MM.1S (cell line): ENCODE data around the gene EMX2.

ENCODE experiments used
- DNase-seq: peaks from one replicate; pipeline ENCODE4 v3.0.0-alpha.2; 2015
- H2AFZ ChIP-seq: fragments of 300-600 bp; sonication (generic); 2 replicates; pipeline ENCODE4 v1.6.0; 2016; ENCODE audit warnings: antibody characterized with exemption, low read length
- H3F3A ChIP-seq: fragments of 300-600 bp; sonication (generic); 2 replicates; pipeline ENCODE4 v1.6.1; 2016; ENCODE audit warnings: mild to moderate bottlenecking, antibody characterized with exemption, low read length, moderate library complexity, mixed read lengths; ENCODE audit not compliant: insufficient read depth
- H3K27ac ChIP-seq: fragments of 300-600 bp; sonication (generic); 2 replicates; pipeline ENCODE4 v1.5.1; 2016; ENCODE audit warnings: mild to moderate bottlenecking, low read length
- H3K27me3 ChIP-seq: fragments of 300-600 bp; sonication (generic); replicated peaks from 2 replicates; pipeline ENCODE4 v1.6.0; 2016; ENCODE audit warnings: low read length; ENCODE audit not compliant: insufficient read depth
- H3K36me3 ChIP-seq: fragments of 300-600 bp; sonication (generic); replicated peaks from 2 replicates; pipeline ENCODE4 v1.6.1; 2016; ENCODE audit warnings: mild to moderate bottlenecking, low read length, mixed read lengths; ENCODE audit not compliant: insufficient read depth
- H3K4me1 ChIP-seq: fragments of 300-600 bp; sonication (generic); 2 replicates; pipeline ENCODE4 v1.6.1; 2016; ENCODE audit warnings: low read length, mixed read lengths
- H3K4me2 ChIP-seq: fragments of 300-600 bp; sonication (generic); 2 replicates; pipeline ENCODE4 v1.6.0; 2016; ENCODE audit warnings: low read depth, low read length
- H3K4me3 ChIP-seq: fragments of 300-600 bp; sonication (generic); 2 replicates; pipeline ENCODE4 v1.5.1; 2016; ENCODE audit warnings: low read length, mixed read lengths
- H3K79me2 ChIP-seq: fragments of 300-600 bp; sonication (generic); 2 replicates; pipeline ENCODE4 v1.6.1; 2016; ENCODE audit warnings: mixed run types, low read length, mixed read lengths
- H3K9ac ChIP-seq: fragments of 300-600 bp; sonication (generic); 2 replicates; pipeline ENCODE4 v1.6.1; 2016; ENCODE audit warnings: low read length, mixed read lengths
- H3K9me2 ChIP-seq: fragments of 300-600 bp; sonication (generic); replicated peaks from 2 replicates; pipeline ENCODE4 v1.6.1; 2016; ENCODE audit warnings: mild to moderate bottlenecking, low read length, mixed read lengths; ENCODE audit not compliant: insufficient read depth
- H3K9me3 ChIP-seq: fragments of 300-600 bp; sonication (generic); replicated peaks from 2 replicates; pipeline ENCODE4 v1.6.1; 2016; ENCODE audit warnings: mild to moderate bottlenecking, low read length, mixed read lengths; ENCODE audit not compliant: insufficient read depth
- H4K20me1 ChIP-seq: fragments of 300-600 bp; sonication (generic); 2 replicates; pipeline ENCODE4 v1.6.1; 2016; ENCODE audit warnings: mild to moderate bottlenecking, low read length, moderate library complexity, mixed read lengths; ENCODE audit not compliant: insufficient read depth
- CTCF ChIP-seq: fragments of 300-600 bp; sonication (generic); IDR thresholded peaks from 2 replicates; pipeline ENCODE4 v1.5.1; 2016; ENCODE audit warnings: antibody characterized with exemption, low read length, mixed read lengths
- EZH2 ChIP-seq: fragments of 300-600 bp; sonication (generic); optimal IDR thresholded peaks from 2 replicates; pipeline ENCODE3; 2017; ENCODE audit warnings: low read depth, mild to moderate bottlenecking, antibody characterized with exemption, low read length, mixed read lengths
- EZH2phosphoT487 ChIP-seq: fragments of 300-600 bp; sonication (generic); IDR thresholded peaks from 2 replicates; pipeline ENCODE4 v1.6.1; 2018; ENCODE audit warnings: antibody characterized with exemption, low read length

Gene EMX2

GRCh38 chr10:117570880-117571279, 28.3 kb downstream of the EMX2 start:
- Histone ChIP-seq H3K27me3 (no peaks in the 10 kb centered on the region), H4K20me1 (no peaks in the 10 kb centered on the region), H3K4me3 (no peak overlapping the region), H3K79me2 (no peaks in the 10 kb centered on the region), H3K4me2 (no peak overlapping the region), H3K9me3 (no peaks in the 10 kb centered on the region), H3K4me1 (no peaks in the 10 kb centered on the region), H3K9me2 (no peaks in the 10 kb centered on the region), H2AFZ (no peak overlapping the region), H3F3A (no peaks in the 10 kb centered on the region), H3K36me3 (no peaks in the 10 kb centered on the region), H3K9ac (no peak overlapping the region), H3K27ac (no peak overlapping the region)
- no peak for TF ChIP-seq EZH2
- TF ChIP-seq EZH2phosphoT487: no peak
- TF ChIP-seq CTCF: no peak
- no peak for DNase-seq

GRCh38 chr10:117574498-117575146, 32.1 kb downstream of the EMX2 start:
- H3K9me2 ChIP-seq: no peaks in the 10 kb centered on the region
- H3K79me2 ChIP-seq: no peaks in the 10 kb centered on the region
- no peaks in the 10 kb centered on the region for H3K4me1 ChIP-seq
- H4K20me1 ChIP-seq: no peaks in the 10 kb centered on the region
- no peaks in the 10 kb centered on the region for H3K27me3 ChIP-seq
- H3F3A ChIP-seq: no peaks in the 10 kb centered on the region
- no peaks in the 10 kb centered on the region for H3K9me3 ChIP-seq
- DNase-seq: no peak
- no peak overlapping the region for H3K4me2 ChIP-seq
- H3K4me3 ChIP-seq: no peak overlapping the region
- H3K9ac ChIP-seq: no peak overlapping the region
- H2AFZ ChIP-seq: no peak overlapping the region
- H3K36me3 ChIP-seq: no peaks in the 10 kb centered on the region
- TF ChIP-seq EZH2phosphoT487: no peak
- no peak for TF ChIP-seq CTCF
- TF ChIP-seq EZH2: no peak
- no peak overlapping the region for H3K27ac ChIP-seq

- H3F3A ChIP-seq: no peaks in the 10 kb centered on the region
- no peaks in the 10 kb centered on the region for H3K9me3 ChIP-seq
- H3K36me3 ChIP-seq: no peaks in the 10 kb centered on the region
- no peaks in the 10 kb centered on the region for H3K4me1 ChIP-seq
- H3K27ac ChIP-seq: no peak overlapping the region
- no peaks in the 10 kb centered on the region for H3K79me2 ChIP-seq
- H3K9me2 ChIP-seq: no peaks in the 10 kb centered on the region
- no peak overlapping the region for H3K4me2 ChIP-seq
- TF ChIP-seq EZH2phosphoT487 (no peak), CTCF (no peak), EZH2 (no peak)
- no peaks in the 10 kb centered on the region for H4K20me1 ChIP-seq
- H3K27me3 ChIP-seq: no peaks in the 10 kb centered on the region
- H2AFZ ChIP-seq: no peak overlapping the region
- DNase-seq: no peak
- no peak overlapping the region for H3K4me3 ChIP-seq
- H3K9ac ChIP-seq: no peak overlapping the region
These were observed 35.9 kb downstream of the EMX2 start for GRCh38 chr10:117578490-117578889.
